ENCODE results near the gene MYO1D.

MYO1D gene

DNA sequence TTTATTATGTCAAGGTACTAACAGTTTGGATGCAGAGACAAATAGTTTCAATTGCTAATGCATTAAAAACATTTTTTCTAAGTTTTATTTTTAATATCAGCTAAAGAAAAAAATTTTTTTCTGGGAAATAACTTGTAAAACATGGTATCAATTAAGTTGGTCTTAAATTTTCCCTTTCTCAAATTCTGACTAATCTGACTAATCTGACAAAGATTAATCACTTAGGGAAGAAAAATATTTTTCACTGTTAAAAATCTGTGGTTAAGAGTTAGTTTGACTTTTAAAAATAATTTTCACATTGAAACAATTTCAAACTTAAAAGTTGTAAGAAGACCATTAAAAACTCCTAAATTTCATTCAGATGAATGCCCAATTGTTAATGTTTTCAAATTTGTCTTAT lies 74.6 kb downstream of the MYO1D start:
- H3K27ac ChIP-seq: no peak overlapping the region
- no peak for DNase-seq
- no peak for TF ChIP-seq CTCF (IDR thresholded peaks at IDR 0.05; ENCODE audit: low read depth, low read length, missing control alignments)
- no peak overlapping the region for H3K4me3 ChIP-seq (ENCODE audit: low read depth, low read length)
- H3K27me3 ChIP-seq (replicated peaks): no peaks in the 10 kb centered on the region
- in situ Hi-C loops (cut with HindIII; ENCODE audit: low pct_ligation_motif_present, low sequenced_read_pairs): no loop called here
- no peaks in the 10 kb centered on the region for H3K36me3 ChIP-seq (replicated peaks)

- Histone ChIP-seq H3K27me3 (replicated peaks) (no peaks in the 10 kb centered on the region), H3K27ac (no peak overlapping the region), H3K4me3 (ENCODE audit: low read depth, low read length) (no peak overlapping the region), H3K36me3 (replicated peaks) (no peaks in the 10 kb centered on the region)
- DNase-seq: no peak
- in situ Hi-C loops (cut with HindIII; ENCODE audit: low pct_ligation_motif_present, low sequenced_read_pairs): no loop called here
- TF ChIP-seq CTCF (IDR thresholded peaks at IDR 0.05; ENCODE audit: low read depth, low read length, missing control alignments): no peak
Measured at GRCh38 chr17:32801641-32802040, 75.3 kb downstream of the MYO1D start.

GRCh38 chr17:32801193-32801592 lies 75.7 kb downstream of the MYO1D start:
- in situ Hi-C loops (cut with HindIII; ENCODE audit: low pct_ligation_motif_present, low sequenced_read_pairs): no loop called here
- no peak for DNase-seq
- no peaks in the 10 kb centered on the region for H3K27me3 ChIP-seq (replicated peaks)
- no peak overlapping the region for H3K4me3 ChIP-seq (ENCODE audit: low read depth, low read length)
- no peaks in the 10 kb centered on the region for H3K36me3 ChIP-seq (replicated peaks)
- no peak for TF ChIP-seq CTCF (IDR thresholded peaks at IDR 0.05; ENCODE audit: low read depth, low read length, missing control alignments)
- no peak overlapping the region for H3K27ac ChIP-seq

DNA sequence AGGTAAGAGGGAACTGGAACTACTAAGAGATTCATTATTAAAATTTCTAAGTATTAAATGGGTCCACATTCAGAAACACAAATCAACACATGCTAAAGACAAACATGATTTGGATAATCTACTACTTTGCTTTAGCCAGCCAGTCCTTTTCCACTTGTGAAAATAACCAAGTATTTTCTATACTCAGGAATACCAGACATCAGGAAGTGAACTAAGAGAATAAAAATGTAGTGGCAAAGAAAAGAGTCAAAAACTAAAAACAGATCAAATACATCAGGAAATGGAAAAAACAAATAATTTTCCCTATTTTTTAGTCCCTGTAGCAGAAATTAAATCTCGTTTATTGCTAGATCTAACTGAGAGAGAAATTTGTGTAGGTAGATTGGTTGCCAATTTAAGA lies 78.0 kb downstream of the MYO1D start:
- TF ChIP-seq CTCF (IDR thresholded peaks at IDR 0.05; ENCODE audit: low read depth, low read length, missing control alignments): no peak
- no peaks in the 10 kb centered on the region for H3K27me3 ChIP-seq (replicated peaks)
- H3K27ac ChIP-seq: no peak overlapping the region
- DNase-seq: no peak
- no peak overlapping the region for H3K4me3 ChIP-seq (ENCODE audit: low read depth, low read length)
- no peaks in the 10 kb centered on the region for H3K36me3 ChIP-seq (replicated peaks)
- in situ Hi-C loops (cut with HindIII; ENCODE audit: low pct_ligation_motif_present, low sequenced_read_pairs): loop anchor here (25.0 kb wide), 1 partner anchor 113 kb away; no protein-coding TSS in a partner anchor

DNA sequence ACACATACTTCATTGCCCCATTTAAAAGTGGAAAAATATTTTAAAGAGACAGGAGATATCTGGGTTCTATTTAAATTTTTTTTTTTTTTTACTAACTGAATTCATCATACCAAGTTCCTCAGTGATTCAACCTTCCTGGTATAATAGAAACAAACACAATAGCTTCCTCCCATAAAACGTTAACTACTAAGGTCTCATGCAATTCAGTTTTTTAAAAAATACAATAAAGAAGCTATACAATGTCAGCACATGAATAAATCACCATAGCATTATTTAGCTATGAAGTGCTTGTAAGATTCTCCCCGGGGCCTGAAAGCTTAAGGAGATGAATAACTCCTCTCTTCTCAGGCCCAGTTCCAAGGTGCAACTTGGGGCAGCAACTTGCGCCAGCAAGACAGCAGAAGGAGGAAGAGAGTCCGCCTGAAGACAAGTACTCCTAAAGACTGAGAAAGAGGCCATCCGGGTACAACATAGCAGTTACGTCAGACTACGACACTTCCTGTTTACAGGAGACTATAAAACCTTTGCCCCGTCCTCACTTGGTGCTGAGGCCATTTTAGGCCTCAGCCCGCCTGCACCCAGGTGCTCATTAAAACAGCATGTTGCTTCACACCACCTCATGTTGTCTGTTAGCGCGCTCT lies 81.5 kb downstream of the MYO1D start:
- DNase-seq: no peak
- TF ChIP-seq CTCF (IDR thresholded peaks at IDR 0.05; ENCODE audit: low read depth, low read length, missing control alignments): no peak
- H3K27me3 ChIP-seq (replicated peaks): no peaks in the 10 kb centered on the region
- no peak overlapping the region for H3K4me3 ChIP-seq (ENCODE audit: low read depth, low read length)
- no peaks in the 10 kb centered on the region for H3K36me3 ChIP-seq (replicated peaks)
- in situ Hi-C loops (cut with HindIII; ENCODE audit: low pct_ligation_motif_present, low sequenced_read_pairs): loop anchor here (25.0 kb wide), 1 partner anchor 117 kb away; no protein-coding TSS in a partner anchor
- H3K27ac ChIP-seq: no peak overlapping the region

Data from brain microvascular endothelial cell (primary cell).